Myometrial cell (primary cell): ENCODE data around the gene MXRA8. TPM values are rescaled to one million over a fixed set of nuclear protein-coding genes. Genes with fewer than 3 reads are reported as not detected.

ENCODE experiments used
- total RNA-seq: library from RNA; depleted of rRNA; stranded (reverse); fragments of >200 nt; gene quantifications from 2 replicates; pipeline ENCODE4 v1.2.3, GENCODE V29; 2015

MXRA8 gene
- 354 and 384 TPM in 2 replicates for total RNA-seq

GRCh38 chr1:1358433-1359271 lies at the start of gene MXRA8:
TSS of gene MXRA8 (minus strand) at chr1:1358555. CDS start at chr1:1358504, 51 bp downstream.

GRCh38 chr1:1406821-1407635 lies 48.7 kb upstream of the MXRA8 start, which contains the start of gene MRPL20:
TSS of gene MRPL20 (minus strand) at chr1:1407293. CDS start at chr1:1407217, 76 bp downstream.

GRCh38 chr1:1399187-1399871 lies 41.0 kb upstream of the MXRA8 start, which contains the start of gene CCNL2:
TSS of gene CCNL2 (minus strand) at chr1:1399335. CDS start at chr1:1399306, 29 bp downstream.

GRCh38 chr1:1374929-1375662 lies 16.7 kb upstream of the MXRA8 start, which contains the start of gene AURKAIP1:
TSS of gene AURKAIP1 (minus strand) at chr1:1375207. CDS start at chr1:1374756, 451 bp downstream.

GRCh38 chr1:1349256-1350012 lies 8.9 kb downstream of the MXRA8 start, which contains the start of gene DVL1:
TSS of gene DVL1 (minus strand) at chr1:1349418. CDS start at chr1:1349065, 353 bp downstream.

GRCh38 chr1:1331068-1331965 lies 27.0 kb downstream of the MXRA8 start, which contains the start of gene TAS1R3:
TSS of gene TAS1R3 (plus strand) at chr1:1331280. CDS start at chr1:1331346, 66 bp downstream.

GRCh38 chr1:1324524-1325287 lies 33.6 kb downstream of the MXRA8 start, which contains the start of the genes CPTP and INTS11:
TSS of gene CPTP (plus strand) at chr1:1324802. CDS start at chr1:1326911, 2,109 bp downstream.
TSS of gene INTS11 (minus strand) at chr1:1324660. CDS start at chr1:1324608, 52 bp downstream.

GRCh38 chr1:1307923-1308755 lies 50.2 kb downstream of the MXRA8 start, which contains the start of the genes ACAP3 and PUSL1:
TSS of gene ACAP3 (minus strand) at chr1:1307930. CDS start at chr1:1307815, 115 bp downstream.
TSS of gene PUSL1 (plus strand) at chr1:1308597. CDS start at chr1:1308644, 47 bp downstream.

Other genes starting within 250 kb of the MXRA8 start
- gene C1orf159, start 242.5 kb downstream of the MXRA8 start, total RNA-seq: 14.4 and 24.2 TPM in 2 replicates
- not detected in 2 replicates for gene TTLL10, start 184.7 kb downstream of the MXRA8 start, total RNA-seq
- gene TNFRSF18, start 152.0 kb downstream of the MXRA8 start, total RNA-seq: 1.9 and 3.7 TPM in 2 replicates
- not detected in 2 replicates for gene TNFRSF4, start 144.4 kb downstream of the MXRA8 start, total RNA-seq
- 216 and 244 TPM in 2 replicates for gene SDF4, start 126.6 kb downstream of the MXRA8 start, total RNA-seq
- gene B3GALT6, start 126.3 kb downstream of the MXRA8 start, total RNA-seq: 23.9 and 24.6 TPM in 2 replicates
- gene C1QTNF12, start 111.8 kb downstream of the MXRA8 start, total RNA-seq: 1.1 TPM in 1 of 2 replicates, not detected in the other
- 40.1 and 44.5 TPM in 2 replicates for gene UBE2J2, start 84.7 kb downstream of the MXRA8 start, total RNA-seq
- under 0.01 TPM in 1 of 2 replicates, not detected in the other for gene SCNN1D, start 78.1 kb downstream of the MXRA8 start, total RNA-seq
- gene ACAP3, start 50.6 kb downstream of the MXRA8 start, total RNA-seq: 19.1 and 25.4 TPM in 2 replicates
- 33.4 and 34.2 TPM in 2 replicates for gene PUSL1, start 50.0 kb downstream of the MXRA8 start, total RNA-seq
- gene INTS11, start 33.9 kb downstream of the MXRA8 start, total RNA-seq: 119 TPM in 2 replicates
- 21.6 and 39.8 TPM in 2 replicates for gene CPTP, start 33.8 kb downstream of the MXRA8 start, total RNA-seq
- 0.18 TPM in 1 of 2 replicates, not detected in the other for gene TAS1R3, start 27.3 kb downstream of the MXRA8 start, total RNA-seq
- gene DVL1, start 9.1 kb downstream of the MXRA8 start, total RNA-seq: 66.8 and 69.5 TPM in 2 replicates
- 186 and 214 TPM in 2 replicates for gene AURKAIP1, start 16.7 kb upstream of the MXRA8 start, total RNA-seq
- 33.4 and 51.4 TPM in 2 replicates for gene CCNL2, start 40.8 kb upstream of the MXRA8 start, total RNA-seq
- gene MRPL20, start 48.7 kb upstream of the MXRA8 start, total RNA-seq: 136 and 244 TPM in 2 replicates
- gene ANKRD65, start 62.7 kb upstream of the MXRA8 start, total RNA-seq: 4.3 and 6.6 TPM in 2 replicates
- 12.2 and 13.3 TPM in 2 replicates for gene VWA1, start 77.1 kb upstream of the MXRA8 start, total RNA-seq
- gene ATAD3C, start 91.1 kb upstream of the MXRA8 start, total RNA-seq: 0.29 and 3.4 TPM in 2 replicates
- gene ATAD3B, start 113.2 kb upstream of the MXRA8 start, total RNA-seq: 29.1 and 33.2 TPM in 2 replicates
- gene ATAD3A, start 153.6 kb upstream of the MXRA8 start, total RNA-seq: 58.5 and 59.7 TPM in 2 replicates
- gene TMEM240, start 182.1 kb upstream of the MXRA8 start, total RNA-seq: 18.3 and 20.5 TPM in 2 replicates
- 104 and 107 TPM in 2 replicates for gene SSU72, start 216.3 kb upstream of the MXRA8 start, total RNA-seq
- 0.86 and 1.4 TPM in 2 replicates for gene FNDC10, start 241.6 kb upstream of the MXRA8 start, total RNA-seq